NCI-H1048 (cell line): ENCODE measurements around the gene PHAF1.

Source experiments
- DNase-seq: peaks from one replicate; lab custom pipeline; 2025; lab: John Stamatoyannopoulos, UW

PHAF1 gene

DNA sequence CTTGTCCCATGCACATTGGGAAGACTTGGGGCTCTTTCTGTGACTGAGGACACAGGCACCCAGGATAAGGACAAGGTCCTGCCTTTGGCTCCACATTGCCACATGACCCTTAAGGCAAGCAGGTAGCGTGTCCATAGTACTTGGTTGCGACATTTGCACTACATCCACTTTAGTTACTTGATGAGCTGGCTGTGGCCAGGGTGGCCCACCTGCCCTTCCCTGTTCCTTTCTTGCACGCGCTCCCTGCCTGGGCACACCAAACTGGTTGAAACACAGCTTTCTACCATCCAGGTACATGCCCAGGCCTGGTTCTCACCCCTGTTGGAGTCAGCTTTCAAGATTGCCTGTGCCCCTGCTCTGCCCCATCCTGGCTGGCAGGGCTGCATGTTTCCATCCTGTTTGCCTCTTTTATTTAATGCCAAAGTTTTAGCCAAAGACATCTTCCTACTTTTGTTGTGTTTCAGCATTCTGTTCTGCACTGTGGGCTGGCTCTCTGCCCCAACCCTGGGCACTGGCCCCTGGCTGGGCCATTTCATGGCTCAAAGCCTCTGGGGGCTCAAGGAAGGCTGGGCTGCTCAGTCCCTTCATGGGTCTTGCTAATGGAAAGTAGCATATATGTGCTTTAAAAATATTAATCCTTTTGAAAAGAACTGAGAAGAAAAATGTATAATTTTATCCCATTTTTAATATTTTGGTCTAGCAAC is 37.8 kb downstream of the PHAF1 start:
- no peak for DNase-seq

DNA sequence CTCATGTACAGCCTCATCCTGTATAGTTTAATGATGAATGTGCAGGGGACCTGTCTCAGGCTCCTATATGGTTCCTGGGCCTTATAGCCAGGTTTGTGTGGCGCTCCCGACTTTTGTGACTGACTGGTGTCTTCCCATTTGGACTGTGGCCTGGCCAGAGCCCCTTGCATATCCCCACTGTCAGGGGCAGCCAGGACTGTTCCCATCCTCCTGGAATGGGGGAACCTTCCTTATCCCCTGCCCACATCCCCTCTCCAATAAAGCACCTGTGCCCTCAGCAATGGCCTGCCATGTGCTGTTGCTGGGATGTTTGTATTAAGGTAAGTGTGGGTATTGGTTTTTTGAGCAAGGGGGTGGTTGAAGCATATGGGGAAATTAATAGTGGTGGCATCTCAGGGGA is 38.5 kb downstream of the PHAF1 start:
- DNase-seq = no peak

DNA sequence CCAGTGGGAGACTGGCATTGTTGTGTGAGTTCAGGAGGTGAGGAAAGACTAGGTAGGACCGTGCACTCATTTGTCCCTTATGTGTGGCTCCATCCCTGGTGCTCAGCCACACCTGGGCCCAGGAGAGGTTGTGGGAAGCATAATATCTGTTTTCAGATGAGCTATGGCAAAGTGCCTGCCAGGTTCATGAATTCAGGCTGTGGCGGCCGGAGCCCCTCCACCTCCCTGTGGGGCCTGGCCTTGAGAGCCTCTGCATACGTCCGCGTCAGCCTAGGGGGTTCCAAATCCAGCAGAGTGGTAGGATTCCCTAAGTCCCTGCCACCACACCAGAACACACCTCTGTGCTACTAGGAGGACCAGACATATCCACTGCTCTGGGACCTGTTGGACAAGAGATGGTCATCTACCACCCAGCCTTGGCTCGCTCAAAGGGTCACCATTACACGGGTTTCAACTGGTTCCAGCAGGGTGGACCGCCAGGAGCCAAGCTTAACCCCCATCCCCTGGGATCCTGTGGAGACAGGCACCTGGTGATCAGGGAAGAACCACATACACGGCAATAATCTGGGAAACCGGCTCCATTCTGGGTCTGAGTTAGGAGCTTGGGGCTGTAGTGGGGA is 39.0 kb downstream of the PHAF1 start:
- DNase-seq = no peak

DNA sequence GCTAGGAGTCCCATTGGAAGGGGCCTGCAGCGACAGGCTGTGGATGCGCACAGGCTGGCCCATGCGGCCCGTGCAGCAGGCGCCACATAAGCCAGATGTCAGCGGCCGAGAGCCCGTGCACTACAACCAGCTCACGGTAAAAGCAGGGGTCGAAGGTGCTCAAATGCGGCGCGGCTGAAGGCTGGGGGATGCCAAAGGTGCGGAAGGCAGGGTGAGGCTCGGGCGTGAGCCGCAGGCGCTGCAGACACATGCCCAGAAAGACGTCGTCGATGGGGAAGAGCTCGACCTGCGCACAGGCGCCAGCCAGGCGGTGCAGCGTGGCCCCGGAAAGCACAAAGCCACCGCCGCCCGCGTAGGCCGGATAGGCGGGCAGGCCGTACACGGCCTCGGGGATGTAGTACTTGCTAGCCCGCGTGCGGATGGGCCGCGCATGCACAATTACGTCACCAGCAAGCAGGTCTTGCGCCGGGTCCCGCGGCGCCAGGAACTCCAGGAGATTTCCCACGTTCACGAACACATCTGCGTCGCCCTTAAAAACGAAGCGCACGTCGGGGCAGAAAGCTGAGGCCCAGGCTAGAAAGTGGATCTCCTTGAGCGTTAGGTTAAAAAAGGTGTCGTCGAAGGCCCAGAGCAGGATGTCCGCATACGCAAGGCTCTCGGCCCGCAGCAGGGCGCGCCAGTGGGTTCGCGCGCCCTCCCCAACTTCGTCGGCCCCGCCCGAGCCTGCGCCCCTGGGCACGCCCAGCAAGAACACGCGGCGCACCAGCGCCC is 39.7 kb downstream of the PHAF1 start:
- DNase-seq = no peak

- no peak for DNase-seq
Measured at GRCh38 chr16:67150047-67150832, 40.5 kb downstream of the PHAF1 start.

DNA sequence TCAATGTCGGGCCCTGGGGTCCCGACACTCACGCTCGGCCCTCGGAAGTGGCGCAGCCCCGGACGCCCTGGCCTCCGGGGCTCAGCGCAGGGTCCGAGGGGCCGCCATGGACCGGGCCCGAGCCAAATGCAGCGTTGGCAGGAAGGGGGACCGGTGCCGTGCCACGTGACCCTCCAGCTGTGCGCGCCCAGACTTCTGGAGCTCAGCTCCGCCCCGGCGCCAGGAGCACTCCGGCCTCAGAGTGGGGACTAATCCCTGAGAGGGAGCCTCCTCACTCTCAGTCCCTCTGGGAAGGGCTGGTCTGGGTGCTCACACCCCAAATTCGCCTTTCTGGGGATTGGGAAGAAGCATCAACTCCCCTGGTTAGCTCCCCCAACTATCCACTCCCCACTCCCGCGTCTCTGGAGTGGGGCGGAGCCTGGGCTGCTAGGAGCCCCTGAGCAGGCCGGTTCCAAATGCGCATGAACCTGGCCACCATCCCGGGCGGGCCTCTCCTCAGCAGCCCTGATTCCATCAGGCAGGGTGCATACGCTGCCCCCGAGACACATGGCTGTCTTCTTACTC is 41.2 kb downstream of the PHAF1 start, which contains the start of gene B3GNT9:
B3GNT9 (minus strand) TSS at position 166 of the 564 bp plus-strand sequence. CDS start 513 bp downstream, outside the sequence.
- DNase-seq = no peak

DNA sequence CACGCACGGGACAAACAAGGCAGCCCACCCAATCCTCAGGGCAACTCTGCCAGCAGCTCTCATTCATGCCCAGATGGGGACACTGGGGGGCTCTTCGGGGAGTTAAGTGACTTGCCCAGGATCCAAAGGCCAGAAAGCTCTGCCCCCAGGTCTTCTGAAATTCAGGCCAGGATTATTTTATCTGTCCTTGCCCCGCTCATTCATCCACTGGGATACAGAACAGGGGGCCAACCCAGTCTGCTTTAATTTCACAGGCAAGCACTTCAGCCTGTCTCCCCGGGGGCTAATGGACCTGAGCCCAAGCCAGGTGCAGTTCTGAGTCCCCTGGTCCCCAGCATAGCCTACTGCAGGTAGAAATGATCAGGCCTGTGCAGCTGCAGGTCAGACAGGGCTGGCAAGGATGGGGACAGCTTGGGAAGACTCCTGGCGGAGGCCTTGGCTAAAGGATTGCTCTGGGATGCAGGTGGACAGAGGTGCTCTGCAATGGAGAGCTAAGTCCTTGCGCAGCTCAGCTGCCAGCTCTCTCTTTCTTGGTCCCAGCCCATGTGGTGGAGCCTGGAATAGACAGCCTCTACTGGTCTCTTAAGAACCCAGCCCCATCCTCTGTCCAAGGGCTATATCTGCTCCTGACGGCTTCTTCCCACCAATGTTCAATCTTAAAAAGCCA is 41.8 kb downstream of the PHAF1 start:
- DNase-seq = no peak

GRCh38 chr16:67154578-67155294 is 45.0 kb downstream of the PHAF1 start:
- no peak for DNase-seq

DNA sequence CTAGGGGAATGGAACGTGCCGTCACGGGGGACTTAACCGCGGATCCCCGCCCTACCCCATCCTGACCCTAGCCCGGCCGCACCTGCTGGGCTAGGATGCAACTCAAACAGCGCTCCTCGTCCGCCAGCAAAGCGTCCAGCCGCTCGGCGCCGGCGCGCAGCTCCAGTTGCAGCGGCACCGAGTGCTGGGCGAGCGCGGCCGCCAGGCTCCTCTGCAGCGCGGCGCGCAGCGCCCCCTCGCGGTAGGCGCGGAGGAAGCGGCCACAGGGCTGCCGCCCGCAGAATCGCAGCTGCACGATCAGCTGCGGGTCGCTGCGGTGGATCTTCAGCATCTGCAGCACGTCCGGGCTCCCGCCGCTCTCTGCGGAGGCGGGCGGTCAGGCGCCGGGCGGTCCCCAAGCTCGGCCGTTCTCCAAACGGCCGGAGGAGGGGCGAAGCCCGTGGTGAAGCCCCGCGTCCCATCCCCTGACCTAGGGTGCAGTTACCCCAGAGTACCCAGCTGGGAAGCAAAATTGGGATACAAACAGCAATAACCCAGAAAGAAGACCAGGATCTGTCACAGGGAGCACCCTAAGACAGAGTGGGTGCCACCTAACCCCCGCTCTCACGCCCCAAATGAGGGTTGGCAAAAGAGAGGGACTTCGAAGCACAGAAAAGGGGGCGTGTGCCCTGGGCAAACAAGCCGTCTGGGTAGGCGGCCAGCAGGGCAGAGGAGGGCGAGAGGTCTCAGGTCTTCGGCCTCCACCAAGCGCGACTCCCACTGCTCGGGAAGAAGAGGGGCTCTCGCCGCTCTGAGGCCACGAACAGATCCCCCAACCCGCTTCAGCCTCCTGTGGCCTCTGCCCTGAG is 45.8 kb downstream of the PHAF1 start:
- DNase-seq = peak; percentile 12

DNA sequence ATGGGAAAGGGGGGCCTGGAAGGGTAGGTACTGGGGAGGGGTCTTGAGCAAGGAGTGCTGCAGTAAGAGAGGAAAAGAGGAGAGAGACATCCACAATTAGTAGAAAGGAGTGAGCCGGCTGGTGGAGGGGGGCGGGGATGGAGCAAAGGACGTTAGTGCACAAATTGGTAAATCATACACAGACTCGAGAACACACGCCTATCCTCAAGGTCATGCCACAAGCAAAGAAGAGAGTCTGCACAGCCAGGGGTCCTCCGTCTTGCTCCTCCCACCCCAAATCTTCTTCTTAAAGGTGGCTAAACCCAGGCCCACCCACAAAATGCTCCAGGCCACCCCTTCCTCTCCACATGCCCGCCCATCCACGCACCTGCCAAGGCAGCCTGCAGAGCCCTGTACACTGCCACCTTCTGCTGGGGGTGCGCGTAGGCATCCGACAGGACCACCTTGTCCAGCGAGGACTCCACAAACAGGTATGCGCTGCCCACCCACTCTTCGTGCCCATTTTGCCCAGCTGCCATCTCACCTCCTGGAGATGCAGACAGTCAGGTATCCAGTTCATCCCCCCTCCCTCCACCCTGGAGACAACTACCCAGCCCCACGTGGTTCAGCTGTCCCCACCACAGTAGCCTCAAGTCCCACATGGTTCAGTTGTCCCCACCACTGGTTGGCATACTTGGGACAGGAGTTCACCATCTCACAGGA is 46.6 kb downstream of the PHAF1 start:
- DNase-seq = no peak

- no peak for DNase-seq
Measured at GRCh38 chr16:67157106-67157748, 47.5 kb downstream of the PHAF1 start.

- DNase-seq = no peak
Measured at GRCh38 chr16:67157892-67158635, 48.3 kb downstream of the PHAF1 start.

DNA sequence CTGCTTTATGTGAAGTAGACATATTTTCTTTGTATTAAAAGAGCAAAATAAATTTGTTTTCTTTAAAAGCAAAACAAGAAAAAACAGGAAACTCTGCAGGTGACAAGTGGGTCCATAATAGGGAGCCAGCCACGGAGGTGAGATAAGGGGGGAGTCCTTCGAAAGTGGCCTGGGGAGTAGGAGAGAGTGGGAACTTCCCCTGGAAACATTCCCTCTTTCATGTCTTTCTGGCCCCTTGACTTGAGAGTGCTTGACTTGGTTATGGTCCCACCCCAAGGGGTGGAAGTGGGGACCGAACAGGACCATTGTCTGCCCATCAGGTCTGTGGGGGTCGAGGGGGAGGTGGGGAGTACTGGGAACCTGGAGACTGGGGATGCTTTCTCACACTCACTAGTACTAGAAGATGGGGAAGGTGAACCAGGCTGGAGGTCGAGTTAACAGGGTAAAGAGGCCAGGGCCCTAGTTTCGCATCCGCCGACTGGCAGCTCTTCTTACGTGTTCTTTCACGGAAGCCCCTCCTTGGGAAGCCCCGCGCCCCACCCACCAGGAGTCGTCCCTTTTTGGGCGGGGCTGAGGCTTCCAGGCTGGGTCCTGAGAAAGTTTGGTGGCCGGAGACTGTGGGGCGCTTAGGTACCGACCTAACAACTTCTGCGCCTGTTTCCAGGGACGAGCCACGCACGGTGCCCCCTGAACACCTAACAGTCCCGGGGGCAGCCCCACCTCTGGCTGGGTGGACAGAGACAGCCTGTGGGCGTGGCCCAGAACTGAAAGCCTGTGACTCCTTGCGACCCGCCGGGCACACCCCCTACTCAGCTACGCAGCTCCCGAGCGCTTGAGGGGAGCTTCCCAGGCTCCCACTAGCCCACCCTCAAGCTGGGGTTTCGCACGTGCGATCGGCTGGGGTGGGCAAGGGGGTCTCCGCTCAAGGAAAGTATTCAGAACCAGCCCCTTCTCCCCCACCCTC is 49.2 kb downstream of the PHAF1 start:
- no peak for DNase-seq

DNA sequence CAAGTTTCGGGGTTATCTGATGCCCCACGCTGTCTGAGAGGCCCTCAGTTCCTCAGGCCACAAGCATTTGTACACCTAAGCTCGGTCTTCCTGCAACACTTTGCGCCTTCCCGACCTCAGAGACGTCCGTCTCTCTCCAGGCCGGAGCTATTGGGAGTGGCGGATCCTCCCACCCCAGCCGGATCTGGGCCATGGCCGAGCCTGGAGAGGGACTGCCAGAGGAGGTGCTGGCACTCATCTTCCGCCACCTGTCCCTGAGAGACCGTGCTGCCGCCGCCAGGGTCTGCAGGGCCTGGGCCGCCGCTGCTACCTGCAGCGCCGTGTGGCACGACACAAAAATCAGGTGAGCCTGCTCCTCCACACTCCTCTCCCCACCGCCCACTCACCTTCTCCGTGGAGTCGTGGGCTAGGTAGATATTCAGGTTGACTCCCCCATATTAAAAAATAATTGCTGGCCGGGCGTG is 51.9 kb downstream of the PHAF1 start:
- no peak for DNase-seq

DNA sequence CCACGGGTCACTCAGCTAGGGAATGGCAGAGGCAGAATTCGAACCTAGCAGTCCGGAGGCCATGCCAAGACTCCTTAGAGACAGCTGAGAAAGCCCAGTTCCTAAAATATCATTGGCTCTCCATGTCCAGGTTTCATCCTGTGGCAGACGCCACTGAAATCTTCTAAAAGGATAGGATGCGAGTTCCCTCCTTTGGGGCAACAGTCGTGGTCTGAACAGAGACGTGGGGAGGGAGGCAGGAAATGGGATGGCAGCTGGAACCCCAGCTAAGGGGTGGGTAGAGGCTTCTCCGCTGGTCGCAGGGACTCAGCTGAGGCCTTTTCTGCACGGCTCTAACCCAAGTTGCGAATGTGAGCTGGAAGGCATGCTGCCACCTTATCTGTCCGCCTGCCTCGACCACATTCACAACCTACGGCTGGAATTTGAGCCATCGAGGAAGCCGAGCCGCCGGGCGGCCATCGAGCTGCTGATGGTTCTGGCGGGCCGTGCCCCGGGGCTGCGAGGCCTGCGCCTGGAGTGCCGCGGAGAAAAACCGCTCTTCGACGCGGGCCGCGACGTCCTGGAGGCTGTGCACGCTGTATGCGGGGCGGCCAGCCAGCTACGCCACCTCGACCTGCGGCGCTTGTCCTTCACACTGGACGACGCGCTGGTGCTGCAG is 52.9 kb downstream of the PHAF1 start:
- no peak for DNase-seq
